ENCODE results near the gene NRXN3. TPM values are rescaled to one million over a fixed set of nuclear protein-coding genes. Genes with fewer than 3 reads are reported as not detected.

Gene NRXN3
- total and polyA plus RNA-seq, 11 donors = 0.19 to 2.2 (median 1.1) TPM

- intact Hi-C loops (cut with DNase I) = no loop called here
- TF ChIP-seq CTCF (IDR thresholded peaks at IDR 0.05) (no peak), POLR2A (IDR thresholded peaks at IDR 0.05) (no peak)
- H3K27ac ChIP-seq = no peak overlapping the region
- H3K36me3 ChIP-seq = no peaks in the 10 kb centered on the region
- H3K27me3 ChIP-seq = peaks cover 0 to 12% (median 0%) of the 10 kb centered on the region in 9 donors
- no peaks in the 10 kb centered on the region for H3K9me3 ChIP-seq
- WGBS, 4 donors = 54 to 74% (median 70%) methylated on average over 3 of the region's 3 CpGs
- DNase-seq (no peak), ATAC-seq (no peak)
- no peaks in the 10 kb centered on the region for H3K4me1 ChIP-seq
- no peak overlapping the region for H3K4me3 ChIP-seq
Observed at GRCh38 chr14:78181270-78181669, 11.1 kb downstream of the NRXN3 start.

- H3K4me1 ChIP-seq = no peaks in the 10 kb centered on the region
- DNase-seq (no peak), ATAC-seq (no peak)
- no peaks in the 10 kb centered on the region for H3K9me3 ChIP-seq
- no peak overlapping the region for H3K4me3 ChIP-seq
- H3K27me3 ChIP-seq = peaks cover 0 to 12% (median 0%) of the 10 kb centered on the region in 9 donors
- H3K36me3 ChIP-seq = no peaks in the 10 kb centered on the region
- no peak overlapping the region for H3K27ac ChIP-seq
- TF ChIP-seq POLR2A (IDR thresholded peaks at IDR 0.05) = no peak
- no peak for TF ChIP-seq CTCF (IDR thresholded peaks at IDR 0.05)
- intact Hi-C loops (cut with DNase I) = no loop called here
- 57 to 84% (median 72%) methylated on average over 7 of the region's 7 CpGs for WGBS, 4 donors
Observed at GRCh38 chr14:78182722-78183121, 12.5 kb downstream of the NRXN3 start.

GRCh38 chr14:78184157-78184556 lies 14.0 kb downstream of the NRXN3 start:
- TF ChIP-seq POLR2A (IDR thresholded peaks at IDR 0.05) (no peak), CTCF (IDR thresholded peaks at IDR 0.05) (no peak)
- no peaks in the 10 kb centered on the region for H3K4me1 ChIP-seq

GRCh38 chr14:78186277-78186676 lies 16.1 kb downstream of the NRXN3 start:
- Histone ChIP-seq H3K9me3 (no peaks in the 10 kb centered on the region), H3K4me1 (no peaks in the 10 kb centered on the region), H3K4me3 (no peak overlapping the region), H3K36me3 (no peaks in the 10 kb centered on the region), H3K27ac (no peak overlapping the region), H3K27me3 (peaks cover 0 to 7% (median 0%) of the 10 kb centered on the region in 9 donors)
- no peak for TF ChIP-seq POLR2A (IDR thresholded peaks at IDR 0.05)
- TF ChIP-seq CTCF (IDR thresholded peaks at IDR 0.05) = no peak
- intact Hi-C loops (cut with DNase I) = no loop called here
- no peak for DNase-seq
- WGBS, 4 donors = 76 to 88% (median 85%) methylated on average over 6 of the region's 6 CpGs
- no peak for ATAC-seq

More at GRCh38 chr14:78184157-78184556, 14.0 kb downstream of the NRXN3 start:
- H3K4me3 ChIP-seq = no peak overlapping the region
- WGBS, 4 donors = 84 to 94% (median 93%) methylated on average over 5 of the region's 5 CpGs
- H3K27ac ChIP-seq = no peak overlapping the region
- peaks cover 0 to 12% (median 0%) of the 10 kb centered on the region in 9 donors for H3K27me3 ChIP-seq
- H3K36me3 ChIP-seq = no peaks in the 10 kb centered on the region
- ATAC-seq (no peak), DNase-seq (no peak)
- intact Hi-C loops (cut with DNase I) = no loop called here
- no peaks in the 10 kb centered on the region for H3K9me3 ChIP-seq

Data from heart left ventricle (tissue), 16 donors.